HL-60/S4 treated with phorbol 12-myristate 13-acetate at 8.2 ng/mL for 4 days and 3 days (cell line): ENCODE results near the gene DNAJC30.

Source experiments
- in situ Hi-C: fragments of 300-500 bp; cut with MboI; formaldehyde crosslinking; loops from 2 replicates; pipeline ENCODE4 v1.15.0; 2022; ENCODE audit warnings: low sequenced_read_pairs

Gene DNAJC30

GRCh38 chr7:73650524-73650923 lies 32.7 kb downstream of the DNAJC30 start:
- in situ Hi-C loops: no loop called here

- in situ Hi-C loops: no loop called here
Observed at GRCh38 chr7:73649576-73649975, 33.7 kb downstream of the DNAJC30 start.

GRCh38 chr7:73648593-73649332 lies 34.5 kb downstream of the DNAJC30 start:
- in situ Hi-C loops: no loop called here

- in situ Hi-C loops: no loop called here
Observed at GRCh38 chr7:73647725-73648592, 35.3 kb downstream of the DNAJC30 start.

GRCh38 chr7:73646785-73647724 lies 36.2 kb downstream of the DNAJC30 start:
- in situ Hi-C loops: no loop called here

GRCh38 chr7:73645643-73646174 lies 37.5 kb downstream of the DNAJC30 start:
- in situ Hi-C loops: no loop called here

- in situ Hi-C loops: no loop called here
Observed at GRCh38 chr7:73644688-73645286, 38.5 kb downstream of the DNAJC30 start.

GRCh38 chr7:73642834-73643233 lies 40.4 kb downstream of the DNAJC30 start:
- in situ Hi-C loops: no loop called here

- in situ Hi-C loops: no loop called here
Observed at GRCh38 chr7:73638911-73639310, 44.3 kb downstream of the DNAJC30 start.

GRCh38 chr7:73635428-73636200 lies 47.6 kb downstream of the DNAJC30 start:
- in situ Hi-C loops: no loop called here

GRCh38 chr7:73633844-73634243 lies 49.4 kb downstream of the DNAJC30 start:
- in situ Hi-C loops: no loop called here

- in situ Hi-C loops: no loop called here
Observed at GRCh38 chr7:73633323-73633722, 49.9 kb downstream of the DNAJC30 start.

GRCh38 chr7:73631558-73631957 lies 51.7 kb downstream of the DNAJC30 start:
- in situ Hi-C loops: no loop called here
